WTC11 (cell line): ENCODE measurements around the gene TMA7B. TPM values are rescaled to one million over a fixed set of nuclear protein-coding genes. Genes with fewer than 3 reads are reported as not detected.

Experiments used
- ATAC-seq: fragments of 200-7000 bp; cut with Tn5 transposase; 2 replicates; pipeline ENCODE4 v1.10.0; 2021; ENCODE audit warnings: mild to moderate bottlenecking, moderate library complexity
- CTCF ChIA-PET: fragments of 300-600 bp; sonication (Branson Sonifier 250); formaldehyde crosslinking; loops from one replicate; lab custom pipeline; 2021; ENCODE audit warnings: antibody characterized with exemption; lab: Charles Lee
- POLR2A ChIA-PET: fragments of 350-600 bp; sonication (Branson Sonifier 250); formaldehyde crosslinking; loops from one replicate; lab custom pipeline; 2021; ENCODE audit warnings: antibody characterized with exemption; lab: Charles Lee
- DNase-seq: peaks from one replicate; pipeline ENCODE4 v3.0.0; 2021; ENCODE audit warnings: low spot score
- H3K27ac Mint-ChIP-seq: 2 replicates; pipeline ENCODE4 v1.8.0; 2021; ENCODE audit warnings: mixed read lengths
- H3K27me3 Mint-ChIP-seq: 2 replicates; pipeline ENCODE4 v1.8.0; 2021; ENCODE audit warnings: low read depth, mild to moderate bottlenecking, moderate library complexity, mixed read lengths
- H3K36me3 Mint-ChIP-seq: 2 replicates; pipeline ENCODE4 v1.8.0; 2021; ENCODE audit warnings: mixed read lengths
- H3K4me1 Mint-ChIP-seq: 2 replicates; pipeline ENCODE4 v1.8.0; 2022; ENCODE audit warnings: mixed read lengths
- H3K4me3 Mint-ChIP-seq: 2 replicates; pipeline ENCODE4 v1.8.0; 2021; ENCODE audit warnings: mild to moderate bottlenecking, moderate library complexity, mixed read lengths
- H3K9me3 Mint-ChIP-seq: 2 replicates; pipeline ENCODE4 v1.8.0; 2021; ENCODE audit warnings: mixed read lengths
- AFF4 ChIP-seq: sonication (generic); formaldehyde crosslinking; IDR thresholded peaks from 2 replicates; pipeline ENCODE4 v1.8.1; 2023; ENCODE audit warnings: mild to moderate bottlenecking, missing genetic modification reagents, borderline replicate concordance
- FOXJ3 ChIP-seq: sonication (generic); formaldehyde crosslinking; IDR thresholded peaks from 2 replicates; pipeline ENCODE4 v1.9.0; 2021; ENCODE audit warnings: missing genetic modification reagents, mild to moderate bottlenecking, borderline replicate concordance
- GRHL2 ChIP-seq: fragments of 250-450 bp; sonication (Bioruptor Pico); IDR thresholded peaks from 2 replicates; pipeline ENCODE4 v1.8.0; 2022; ENCODE audit warnings: mild to moderate bottlenecking, moderate library complexity; ENCODE audit not compliant: insufficient replicate concordance, severe bottlenecking
- HMGA2 ChIP-seq: fragments of 250-450 bp; sonication (Bioruptor Pico); IDR thresholded peaks from 2 replicates; pipeline ENCODE4 v1.4.0; 2021; ENCODE audit warnings: mild to moderate bottlenecking, moderate library complexity
- JUN ChIP-seq: sonication (generic); formaldehyde crosslinking; IDR thresholded peaks from 2 replicates; pipeline ENCODE4 v1.8.0; 2023; ENCODE audit warnings: mild to moderate bottlenecking, missing genetic modification reagents
- NFYB ChIP-seq: sonication (generic); formaldehyde crosslinking; conservative IDR thresholded peaks from 2 replicates; pipeline ENCODE4 v1.8.0; 2022; ENCODE audit warnings: low read depth, missing genetic modification reagents
- OVOL2 ChIP-seq: fragments of 250-450 bp; sonication (Bioruptor Pico); IDR thresholded peaks from 2 replicates; pipeline ENCODE4 v1.9.0; 2021; ENCODE audit warnings: mild to moderate bottlenecking, borderline replicate concordance
- SMAD4 ChIP-seq: sonication (generic); formaldehyde crosslinking; IDR thresholded peaks from 2 replicates; pipeline ENCODE4 v1.8.0; 2022; ENCODE audit warnings: mild to moderate bottlenecking, missing genetic modification reagents
- TEAD4 ChIP-seq: sonication (generic); formaldehyde crosslinking; IDR thresholded peaks from 2 replicates; pipeline ENCODE4 v1.8.0; 2022; ENCODE audit warnings: mild to moderate bottlenecking, missing genetic modification reagents
- TP53 ChIP-seq: sonication (generic); formaldehyde crosslinking; IDR thresholded peaks from 2 replicates; pipeline ENCODE4 v1.8.1; 2023; ENCODE audit warnings: mild to moderate bottlenecking, missing genetic modification reagents
- USF1 ChIP-seq: sonication (generic); formaldehyde crosslinking; IDR thresholded peaks from 2 replicates; pipeline ENCODE4 v1.8.0; 2022; ENCODE audit warnings: mild to moderate bottlenecking, missing genetic modification reagents
- ZNF281 ChIP-seq: sonication (generic); formaldehyde crosslinking; IDR thresholded peaks from 2 replicates; pipeline ENCODE4 v1.8.0; 2023; ENCODE audit warnings: mild to moderate bottlenecking, missing genetic modification reagents
- ZNF416 ChIP-seq: fragments of 250-450 bp; sonication (Bioruptor Pico); IDR thresholded peaks from 2 replicates; pipeline ENCODE4 v1.9.0; 2021; ENCODE audit warnings: mild to moderate bottlenecking, inconsistent platforms
- ZNF423 ChIP-seq: fragments of 250-450 bp; sonication (Bioruptor Pico); IDR thresholded peaks from 2 replicates; pipeline ENCODE4 v2.1.2; 2022; ENCODE audit warnings: mild to moderate bottlenecking, moderate library complexity
- total RNA-seq: library from RNA; stranded (reverse); gene quantifications from 3 replicates; pipeline ENCODE4 v1.2.3, GENCODE V29; 2021
- TF ChIP-seq, protein P1 (sequence below): sonication (generic); formaldehyde crosslinking; IDR thresholded peaks from 2 replicates; pipeline ENCODE4 v1.8.1; 2022; ENCODE audit warnings: low read depth, missing genetic modification reagents, borderline replicate concordance
- TF ChIP-seq, protein P2 (sequence below): sonication (generic); formaldehyde crosslinking; conservative IDR thresholded peaks from 2 replicates; pipeline ENCODE4 v1.8.1; 2023; ENCODE audit warnings: mild to moderate bottlenecking, low read depth, missing genetic modification reagents, moderate library complexity
- TF ChIP-seq, protein P3 (sequence below): fragments of 200-600 bp; IDR thresholded peaks from 2 replicates; pipeline ENCODE4 v1.8.0; 2022; ENCODE audit warnings: antibody characterized with exemption

Gene TMA7B
- total RNA-seq, 1 experiment from 2014 or later: not detected

DNA sequence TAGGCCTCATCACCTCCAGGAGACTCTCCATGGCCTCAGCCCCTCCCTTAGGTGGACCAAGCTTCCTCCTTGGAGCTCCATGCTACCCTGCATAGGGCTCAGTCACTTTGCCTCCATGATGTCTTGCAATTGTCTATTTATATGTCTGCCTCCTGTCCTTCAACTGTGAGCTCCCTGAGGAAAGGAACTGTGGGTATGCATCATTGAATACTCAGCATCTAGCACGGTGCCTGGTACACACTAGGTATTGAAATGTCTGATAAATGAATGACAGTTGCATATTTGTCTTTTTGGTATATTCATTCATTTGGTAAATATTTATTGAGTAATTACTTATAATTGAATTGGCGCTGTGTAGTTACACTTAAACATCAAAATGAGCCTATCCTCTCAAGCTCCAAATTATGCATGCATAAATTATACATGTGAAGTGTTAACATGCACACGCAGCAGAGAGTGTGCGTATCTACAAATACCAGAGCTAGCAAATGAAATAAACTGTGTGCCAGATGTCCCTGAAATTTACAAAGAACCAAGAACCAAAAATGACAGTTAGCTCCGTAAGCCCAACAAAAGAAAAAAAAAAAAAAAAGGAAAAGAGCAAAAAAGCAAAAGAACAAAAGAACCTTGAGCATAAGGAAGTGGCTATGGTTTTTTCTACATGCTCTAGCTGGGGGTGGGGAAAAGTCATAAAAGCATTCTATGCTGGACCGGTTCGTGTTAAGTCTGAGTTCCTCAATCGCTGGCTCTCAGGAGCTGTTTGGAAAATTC is 34.1 kb upstream of the TMA7B start (continued):
- TF ChIP-seq AFF4: no peak
- TF ChIP-seq, protein P1, sequence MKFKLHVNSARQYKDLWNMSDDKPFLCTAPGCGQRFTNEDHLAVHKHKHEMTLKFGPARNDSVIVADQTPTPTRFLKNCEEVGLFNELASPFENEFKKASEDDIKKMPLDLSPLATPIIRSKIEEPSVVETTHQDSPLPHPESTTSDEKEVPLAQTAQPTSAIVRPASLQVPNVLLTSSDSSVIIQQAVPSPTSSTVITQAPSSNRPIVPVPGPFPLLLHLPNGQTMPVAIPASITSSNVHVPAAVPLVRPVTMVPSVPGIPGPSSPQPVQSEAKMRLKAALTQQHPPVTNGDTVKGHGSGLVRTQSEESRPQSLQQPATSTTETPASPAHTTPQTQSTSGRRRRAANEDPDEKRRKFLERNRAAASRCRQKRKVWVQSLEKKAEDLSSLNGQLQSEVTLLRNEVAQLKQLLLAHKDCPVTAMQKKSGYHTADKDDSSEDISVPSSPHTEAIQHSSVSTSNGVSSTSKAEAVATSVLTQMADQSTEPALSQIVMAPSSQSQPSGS (CRISPR knock-in tag): no peak
- no peak for TF ChIP-seq USF1 (CRISPR knock-in tag)
- no peak for TF ChIP-seq ZNF416

- no peaks in the 10 kb centered on the region for H3K27me3 Mint-ChIP-seq
- no peak for TF ChIP-seq TP53 (CRISPR knock-in tag)
- no peak for TF ChIP-seq TEAD4
- no peak for TF ChIP-seq JUN
- no peak for TF ChIP-seq USF1 (CRISPR knock-in tag)
- TF ChIP-seq, protein P2, sequence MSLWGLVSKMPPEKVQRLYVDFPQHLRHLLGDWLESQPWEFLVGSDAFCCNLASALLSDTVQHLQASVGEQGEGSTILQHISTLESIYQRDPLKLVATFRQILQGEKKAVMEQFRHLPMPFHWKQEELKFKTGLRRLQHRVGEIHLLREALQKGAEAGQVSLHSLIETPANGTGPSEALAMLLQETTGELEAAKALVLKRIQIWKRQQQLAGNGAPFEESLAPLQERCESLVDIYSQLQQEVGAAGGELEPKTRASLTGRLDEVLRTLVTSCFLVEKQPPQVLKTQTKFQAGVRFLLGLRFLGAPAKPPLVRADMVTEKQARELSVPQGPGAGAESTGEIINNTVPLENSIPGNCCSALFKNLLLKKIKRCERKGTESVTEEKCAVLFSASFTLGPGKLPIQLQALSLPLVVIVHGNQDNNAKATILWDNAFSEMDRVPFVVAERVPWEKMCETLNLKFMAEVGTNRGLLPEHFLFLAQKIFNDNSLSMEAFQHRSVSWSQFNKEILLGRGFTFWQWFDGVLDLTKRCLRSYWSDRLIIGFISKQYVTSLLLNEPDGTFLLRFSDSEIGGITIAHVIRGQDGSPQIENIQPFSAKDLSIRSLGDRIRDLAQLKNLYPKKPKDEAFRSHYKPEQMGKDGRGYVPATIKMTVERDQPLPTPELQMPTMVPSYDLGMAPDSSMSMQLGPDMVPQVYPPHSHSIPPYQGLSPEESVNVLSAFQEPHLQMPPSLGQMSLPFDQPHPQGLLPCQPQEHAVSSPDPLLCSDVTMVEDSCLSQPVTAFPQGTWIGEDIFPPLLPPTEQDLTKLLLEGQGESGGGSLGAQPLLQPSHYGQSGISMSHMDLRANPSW: no peak
- TF ChIP-seq GRHL2: no peak
- TF ChIP-seq SMAD4 (CRISPR knock-in tag): no peak
- TF ChIP-seq ZNF423 (CRISPR knock-in tag): no peak
- TF ChIP-seq ZNF281 (CRISPR knock-in tag): no peak
- no peak for TF ChIP-seq NFYB (CRISPR knock-in tag)
- no peak for TF ChIP-seq HMGA2 (CRISPR knock-in tag)
- no peak for TF ChIP-seq FOXJ3 (CRISPR knock-in tag)
- TF ChIP-seq, protein P1 (CRISPR knock-in tag): no peak
- TF ChIP-seq, protein P3, sequence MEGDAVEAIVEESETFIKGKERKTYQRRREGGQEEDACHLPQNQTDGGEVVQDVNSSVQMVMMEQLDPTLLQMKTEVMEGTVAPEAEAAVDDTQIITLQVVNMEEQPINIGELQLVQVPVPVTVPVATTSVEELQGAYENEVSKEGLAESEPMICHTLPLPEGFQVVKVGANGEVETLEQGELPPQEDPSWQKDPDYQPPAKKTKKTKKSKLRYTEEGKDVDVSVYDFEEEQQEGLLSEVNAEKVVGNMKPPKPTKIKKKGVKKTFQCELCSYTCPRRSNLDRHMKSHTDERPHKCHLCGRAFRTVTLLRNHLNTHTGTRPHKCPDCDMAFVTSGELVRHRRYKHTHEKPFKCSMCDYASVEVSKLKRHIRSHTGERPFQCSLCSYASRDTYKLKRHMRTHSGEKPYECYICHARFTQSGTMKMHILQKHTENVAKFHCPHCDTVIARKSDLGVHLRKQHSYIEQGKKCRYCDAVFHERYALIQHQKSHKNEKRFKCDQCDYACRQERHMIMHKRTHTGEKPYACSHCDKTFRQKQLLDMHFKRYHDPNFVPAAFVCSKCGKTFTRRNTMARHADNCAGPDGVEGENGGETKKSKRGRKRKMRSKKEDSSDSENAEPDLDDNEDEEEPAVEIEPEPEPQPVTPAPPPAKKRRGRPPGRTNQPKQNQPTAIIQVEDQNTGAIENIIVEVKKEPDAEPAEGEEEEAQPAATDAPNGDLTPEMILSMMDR: no peak
- TF ChIP-seq OVOL2: no peak
- TF ChIP-seq, all 79 proteins: peak for 0
- Mint-ChIP-seq H3K9me3 (no peaks in the 10 kb centered on the region), H3K4me3 (no peak overlapping the region), H3K4me1 (peaks cover 17% of the 10 kb centered on the region), H3K27ac (no peak overlapping the region), H3K36me3 (no peaks in the 10 kb centered on the region)
- no peak for DNase-seq
- no peak for ATAC-seq
- ChIA-PET CTCF (interaction anchor here (0.9 to 6.5 kb wide), 7 partner anchors 11 to 392 kb away, joined by 3 to 47 read pairs (median 5); no protein-coding TSS in a partner anchor), POLR2A (no interaction called here)
Observed at GRCh38 chr22:39926753-39927152, 33.4 kb upstream of the TMA7B start.
